Tibial nerve (tissue), 3 donors: ENCODE measurements around the gene ANO10.

Source experiments
- CTCF ChIP-seq, 5 experiments: fragments of 200-600 bp in 3 of 5; fragments of 450-650 bp in 2 of 5; sonication (generic) in 3 of 5; IDR thresholded peaks; one replicate each; pipeline ENCODE4 v1.5.1; 2016 to 2019; ENCODE audit warnings: antibody characterized with exemption in 5 of 5, mild to moderate bottlenecking in 3 of 5, moderate library complexity in 2 of 5
- POLR2A ChIP-seq, 2 donors: fragments of 450-650 bp; IDR thresholded peaks; one replicate each; pipeline ENCODE4 v1.6.1; 2017; ENCODE audit warnings: antibody characterized with exemption in 2 of 2, mild to moderate bottlenecking in 2 of 2, moderate library complexity in 2 of 2

DNA sequence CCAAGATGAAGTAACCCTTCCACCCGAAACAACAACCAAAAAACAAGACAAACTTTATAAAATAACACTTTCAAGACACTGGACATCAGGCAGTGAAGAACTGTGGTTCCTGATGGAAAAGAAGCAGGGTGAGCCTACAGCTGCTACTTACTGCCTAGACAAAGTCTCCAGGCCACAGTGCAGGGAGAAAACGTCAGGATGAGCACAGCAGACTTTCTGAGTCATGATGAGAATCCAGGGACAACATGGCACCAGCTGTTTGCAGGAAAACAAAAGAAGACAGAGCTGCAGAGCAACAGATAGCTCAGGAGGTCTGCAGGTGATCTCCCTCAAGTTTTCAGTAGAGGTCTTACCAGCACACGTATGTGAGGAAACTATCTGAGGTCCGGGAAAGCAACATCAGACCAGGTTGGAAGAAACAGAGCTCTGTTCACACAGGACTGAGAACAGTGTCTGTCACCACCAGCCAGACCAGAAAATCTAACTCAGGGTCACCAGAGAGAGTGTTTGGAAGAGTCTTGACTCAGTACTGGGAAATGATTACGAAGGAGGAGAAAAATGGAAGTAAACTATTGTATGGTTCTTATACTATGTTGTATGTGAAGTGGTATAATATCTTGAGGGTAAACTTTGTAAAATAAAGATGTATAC lies 108.9 kb downstream of the ANO10 start:
- TF ChIP-seq CTCF (IDR thresholded peaks at IDR 0.05) = no peak
- TF ChIP-seq POLR2A (IDR thresholded peaks at IDR 0.05) = no peak
